GM19467 (cell line): Measurements from ENCODE around the gene CACNB1.

Experiments
- ATAC-seq: cut with Tn5 transposase; IDR thresholded peaks from one replicate; pipeline ENCODE4 v1.9.1; 2021; ENCODE audit warnings: mild to moderate bottlenecking, moderate library complexity; ENCODE audit not compliant: unreplicated experiment

CACNB1 gene

GRCh38 chr17:39197380-39198185 lies at the start of gene CACNB1:
CACNB1 (minus strand) TSS chr17:39197669; CDS start chr17:39197495, 174 bp downstream.
- no peak for ATAC-seq

- no peak for ATAC-seq
Observed at GRCh38 chr17:39246274-39246673, 48.8 kb upstream of the CACNB1 start.

DNA sequence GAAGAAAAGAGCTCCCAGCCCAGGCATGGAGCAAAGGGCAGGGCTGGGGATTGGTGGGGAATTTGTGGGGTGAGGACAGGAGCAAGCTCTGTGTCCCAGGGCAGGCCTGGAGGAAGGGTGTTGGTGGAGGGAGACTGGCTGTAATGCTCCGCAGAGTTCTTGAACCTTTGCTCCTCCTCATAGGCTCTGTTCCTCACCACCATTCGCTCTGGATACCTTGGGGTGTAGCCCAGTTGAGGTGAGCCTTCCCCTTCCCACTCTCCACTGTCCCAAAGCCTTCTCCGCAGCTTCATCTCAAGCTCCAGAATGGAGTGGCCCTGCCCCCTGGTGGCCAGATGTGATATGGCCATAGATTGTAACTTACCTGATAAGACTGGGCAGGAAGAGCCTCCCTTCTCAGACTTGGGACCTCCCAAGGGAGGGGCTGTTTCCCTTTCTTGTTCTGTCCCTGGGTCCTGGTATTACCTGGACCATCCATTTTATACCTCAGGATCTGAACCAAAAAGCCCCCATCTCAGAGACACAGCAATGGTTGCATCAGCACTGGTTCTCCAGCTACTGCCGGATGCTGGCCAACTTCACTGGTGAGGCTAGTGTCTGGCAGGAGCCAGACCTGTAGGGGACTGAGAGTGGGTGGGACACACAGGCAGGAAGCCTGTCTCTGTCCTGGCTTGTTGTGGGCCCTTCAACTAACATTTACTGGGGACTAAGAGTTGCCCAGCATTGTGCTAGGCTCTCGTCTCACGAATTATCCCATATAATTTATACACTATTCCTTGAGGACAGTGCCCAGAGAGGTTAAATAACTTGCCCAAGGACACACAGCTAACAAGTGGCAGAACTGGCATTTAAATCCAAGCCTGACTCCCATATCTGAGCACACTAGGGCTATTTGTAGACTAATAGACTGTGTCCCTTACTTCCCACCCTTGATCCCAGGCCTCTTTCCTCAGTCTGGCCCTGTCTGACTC lies 47.4 kb upstream of the CACNB1 start:
- ATAC-seq: no peak

GRCh38 chr17:39244016-39244599 lies 46.6 kb upstream of the CACNB1 start:
- ATAC-seq: no peak

DNA sequence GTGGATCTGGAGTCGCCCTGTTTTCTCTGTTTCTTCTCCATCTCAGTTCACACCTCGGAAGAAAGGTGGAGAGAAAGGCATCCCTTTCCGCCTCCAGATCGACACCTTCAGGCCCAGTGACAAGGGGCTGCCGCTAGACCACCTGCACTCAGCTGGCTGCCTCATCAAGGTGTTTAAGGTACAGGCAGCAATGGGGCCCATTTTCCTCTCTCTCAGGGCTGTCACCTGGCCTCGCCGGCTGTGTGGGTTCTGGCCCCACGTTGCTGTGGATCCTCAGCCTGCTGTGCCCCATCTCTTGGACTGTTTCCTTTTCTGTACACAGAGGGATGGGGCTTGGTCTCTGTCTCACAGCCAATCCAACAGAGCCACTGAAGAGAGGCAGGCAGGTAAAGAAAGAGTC lies 45.7 kb upstream of the CACNB1 start:
- no peak for ATAC-seq

- ATAC-seq: no peak
Observed at GRCh38 chr17:39240631-39241030, 43.2 kb upstream of the CACNB1 start.

DNA sequence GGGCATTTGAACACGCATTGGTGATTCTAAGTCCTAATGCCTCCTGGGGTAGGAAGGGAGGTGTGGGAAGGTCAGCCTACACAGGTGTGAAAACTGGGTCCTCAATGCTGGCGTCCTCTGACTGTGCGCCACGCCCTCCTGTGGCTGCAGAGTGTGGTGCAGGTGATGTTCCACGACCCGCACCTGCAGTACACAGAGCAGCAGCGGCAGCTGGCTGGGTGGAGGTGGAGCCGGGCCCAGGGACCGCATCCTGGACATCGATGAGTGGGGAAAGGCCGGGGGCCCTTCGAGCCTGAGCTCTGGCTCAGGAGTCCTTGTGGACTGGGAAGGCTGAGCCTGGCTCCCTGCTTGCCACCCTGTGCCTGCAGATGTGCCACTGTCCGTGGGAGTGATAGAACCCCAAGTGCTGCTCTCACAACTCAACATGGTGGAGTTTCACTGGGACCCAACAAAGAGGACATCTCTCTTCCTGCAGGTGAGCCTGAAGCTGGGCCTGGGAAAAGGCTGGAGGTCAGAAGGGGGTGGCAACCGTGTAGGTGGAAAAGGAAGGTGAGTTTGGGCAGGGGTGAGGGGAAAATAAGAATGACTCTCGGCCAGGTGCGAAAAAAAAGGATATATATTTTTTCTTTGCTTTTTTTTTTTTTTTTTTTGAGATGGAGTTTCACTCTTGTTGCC lies 42.3 kb upstream of the CACNB1 start:
- no peak for ATAC-seq

GRCh38 chr17:39238311-39238972 lies 41.0 kb upstream of the CACNB1 start:
- ATAC-seq: no peak

- ATAC-seq: no peak
Observed at GRCh38 chr17:39237586-39237985, 40.1 kb upstream of the CACNB1 start.

DNA sequence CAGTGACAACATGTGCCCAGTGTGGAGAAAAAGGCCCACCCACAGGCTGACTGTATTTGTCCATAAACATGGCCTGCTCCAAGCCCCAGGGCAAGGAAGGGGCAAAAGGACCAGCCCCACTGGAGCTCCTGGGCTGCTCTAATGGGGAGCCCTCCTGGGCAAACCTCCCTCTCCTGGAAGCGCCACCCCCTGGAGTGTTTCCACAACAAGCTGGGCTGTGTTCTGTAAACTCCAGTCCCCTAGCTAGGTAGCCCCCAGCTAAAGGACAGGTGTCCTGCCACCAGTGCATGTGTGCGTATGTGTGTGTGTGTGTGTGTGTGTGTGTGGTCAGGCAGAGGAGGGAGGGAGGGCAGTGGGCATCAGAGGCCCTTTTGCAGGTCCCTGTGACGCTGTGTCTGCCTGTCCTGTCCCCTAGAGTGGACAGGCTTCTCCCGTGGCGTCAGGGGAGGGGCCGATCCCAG lies 39.5 kb upstream of the CACNB1 start:
- ATAC-seq: no peak

DNA sequence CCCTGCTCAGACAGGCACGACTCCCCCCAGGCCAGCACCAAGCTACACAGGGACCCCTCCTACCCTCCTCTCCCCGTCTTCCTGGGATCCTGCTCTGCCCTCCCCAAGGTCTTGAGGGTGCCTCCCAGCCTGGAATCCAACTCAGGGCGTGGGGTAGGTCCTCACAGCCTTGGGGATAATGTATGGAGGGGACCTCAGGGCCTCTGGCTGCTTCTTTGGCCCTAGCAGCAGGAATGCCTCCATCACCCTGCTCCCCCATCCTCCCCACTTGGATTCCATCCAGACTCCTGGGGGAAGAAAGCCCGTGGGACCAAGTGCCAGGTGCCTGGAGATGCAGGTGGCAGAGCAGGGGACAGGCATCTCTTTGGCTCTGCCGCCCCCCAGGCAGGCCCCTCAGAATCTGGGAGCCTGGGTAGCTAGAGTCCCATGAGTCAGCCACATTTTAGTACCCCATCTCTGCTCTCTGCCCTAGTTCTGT lies 39.0 kb upstream of the CACNB1 start:
- ATAC-seq: no peak

DNA sequence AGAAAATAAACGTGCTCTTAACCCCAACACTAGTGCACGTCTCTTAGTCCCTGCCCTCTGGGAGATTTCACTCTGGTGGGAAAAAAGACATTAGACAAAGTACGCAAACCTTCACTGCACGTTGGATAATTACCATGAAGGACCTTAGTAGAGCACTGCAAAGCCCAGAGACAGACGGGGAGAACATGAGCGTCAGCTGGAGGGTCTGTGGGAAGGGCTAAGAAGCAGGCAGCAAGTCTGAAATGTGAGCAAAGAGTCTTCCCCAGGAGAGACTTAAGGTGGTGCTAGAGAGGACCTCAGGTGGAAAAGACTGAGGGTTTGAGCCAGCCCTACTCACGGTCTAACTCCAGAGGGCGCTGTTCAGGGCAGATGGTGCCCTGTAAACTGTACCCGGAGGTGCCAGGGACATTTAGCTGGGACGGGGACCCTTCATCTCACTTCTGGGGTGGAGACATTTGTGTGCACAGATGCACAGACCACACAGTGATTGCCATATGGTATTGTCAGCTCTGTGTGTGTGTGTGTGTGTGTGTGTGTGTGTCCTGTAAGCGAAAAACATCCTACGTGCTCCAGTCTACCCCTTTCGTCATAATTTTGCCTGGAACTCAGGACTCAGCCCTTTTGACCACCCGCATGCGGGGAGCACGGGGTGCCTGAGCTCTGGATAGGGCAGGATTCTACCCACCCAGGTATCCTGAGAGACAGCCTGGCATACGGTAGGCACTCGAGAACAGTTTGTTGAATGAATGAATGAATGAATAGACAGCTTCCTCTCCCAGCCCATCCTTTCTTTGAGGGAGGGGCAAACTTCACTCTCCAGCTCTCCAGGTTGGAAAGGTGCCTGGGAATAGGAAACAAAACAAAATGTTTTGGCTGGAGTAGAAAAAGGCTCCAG lies 38.3 kb upstream of the CACNB1 start:
- no peak for ATAC-seq

DNA sequence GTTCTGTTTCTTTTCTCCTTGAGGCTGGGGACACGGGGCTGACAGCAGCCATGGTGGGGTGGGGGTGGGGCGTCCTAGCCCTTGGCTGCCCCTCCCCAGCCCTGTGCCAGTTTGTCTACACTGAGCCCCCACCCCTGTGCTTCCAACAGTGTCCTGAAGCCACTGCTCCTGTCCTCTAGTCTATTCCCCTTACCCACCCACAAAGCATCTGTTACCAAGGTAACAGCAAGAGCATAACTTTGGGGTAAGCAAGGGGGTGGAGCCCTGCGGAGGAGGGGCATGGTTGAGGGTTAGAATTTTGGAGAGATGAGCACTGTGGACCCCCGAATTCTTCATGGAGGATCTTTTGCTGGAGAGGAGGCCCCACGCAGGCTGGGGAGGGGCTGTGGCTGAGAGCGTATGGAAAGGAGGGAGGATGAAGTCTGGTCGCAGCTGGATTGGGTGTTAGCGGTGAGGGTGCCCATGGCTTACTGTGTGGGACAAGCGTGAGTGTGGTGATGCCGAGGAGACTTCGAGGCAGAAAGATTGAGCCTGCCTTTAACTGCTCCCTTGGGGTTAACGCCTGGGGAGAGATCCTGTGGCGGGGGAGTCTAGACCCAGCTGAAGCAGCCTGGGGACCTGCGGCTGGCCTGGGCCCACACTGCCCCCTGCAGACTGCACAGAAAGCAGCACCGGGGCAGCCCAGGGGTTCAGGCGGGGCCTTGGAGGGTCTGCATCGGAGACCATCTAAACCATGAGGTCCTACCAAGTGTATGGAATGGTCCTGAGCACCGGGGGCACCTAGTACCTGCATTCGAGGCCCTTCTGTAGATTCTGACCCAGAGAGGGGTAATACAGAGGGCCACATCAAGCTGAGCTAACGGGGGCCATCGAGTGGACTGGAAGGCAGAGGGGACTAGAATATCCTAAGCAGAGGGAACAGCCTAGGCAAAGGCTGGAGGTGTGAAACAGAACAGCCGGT lies 34.4 kb upstream of the CACNB1 start:
- no peak for ATAC-seq

- ATAC-seq: no peak
Observed at GRCh38 chr17:39231091-39231561, 33.7 kb upstream of the CACNB1 start.

- ATAC-seq: no peak
Observed at GRCh38 chr17:39230361-39230760, 32.9 kb upstream of the CACNB1 start.

- ATAC-seq: no peak
Observed at GRCh38 chr17:39229274-39229913, 31.9 kb upstream of the CACNB1 start.

DNA sequence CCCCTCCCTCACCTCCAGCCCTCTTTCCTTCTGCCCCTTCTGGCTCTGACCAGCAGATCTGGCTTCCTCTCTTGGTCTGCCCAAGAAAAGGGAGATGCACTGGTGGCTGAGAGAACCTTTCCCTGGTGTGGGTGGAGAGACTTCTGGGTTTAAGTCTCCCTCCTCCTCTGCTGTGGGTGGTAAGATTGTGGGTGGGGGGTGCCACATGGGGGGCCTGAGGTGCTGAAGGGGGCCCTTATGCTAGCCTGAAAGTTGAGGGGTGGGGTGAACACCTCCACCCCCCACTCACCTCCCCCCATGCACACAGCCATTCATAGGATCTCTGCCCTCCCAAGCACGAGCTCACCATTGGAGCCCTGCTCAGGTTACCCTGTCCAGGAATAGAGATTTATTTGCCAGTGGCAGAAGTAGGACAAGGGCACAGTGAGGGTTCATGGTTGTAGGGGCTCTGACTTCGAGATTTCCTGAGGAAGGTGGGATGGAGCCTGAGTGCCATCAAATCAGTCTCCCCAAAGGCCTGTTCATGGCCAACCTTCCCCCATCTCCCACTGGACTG lies 30.0 kb upstream of the CACNB1 start:
- ATAC-seq: no peak
